ENCODE data around the gene PATZ1. TPM values are rescaled to one million over a fixed set of nuclear protein-coding genes. Genes with fewer than 3 reads are reported as not detected.

The PATZ1 gene
- total RNA-seq, 2 experiments from 2014 or later = 49.2 to 53.4 TPM

GRCh38 chr22:31344256-31344577 is 1.9 kb downstream of the PATZ1 start:
- no TSS peak for BruUV-seq (replicated peaks)
- TF ChIP-seq EZH2phosphoT487 (IDR thresholded peaks at IDR 0.05; ENCODE audit: borderline replicate concordance, low read depth, low read length) (no peak), CTCF (conservative IDR thresholded peaks at IDR 0.05; ENCODE audit: low read length) (no peak)
- no peak for DNase-seq (ENCODE audit: low spot score)
- Histone ChIP-seq H3K79me2 (ENCODE audit: insufficient read depth, low read depth, low read length) (peaks cover 42% of the 10 kb centered on the region), H3K4me2 (ENCODE audit: low read length) (peak overlapping the region; percentile 79), H3K9me3 (ENCODE audit: low read length) (no peaks in the 10 kb centered on the region), H2AFZ (ENCODE audit: low read length) (no peak overlapping the region), H4K20me1 (ENCODE audit: insufficient read depth, low read length) (peaks cover 10% of the 10 kb centered on the region; the same call in 1 of the 2 replicates), H3K9me2 (ENCODE audit: insufficient read depth, low read length) (no peaks in the 10 kb centered on the region), H3K4me3 (ENCODE audit: low read depth, low read length, poor library complexity, severe bottlenecking) (peak overlapping the region; percentile 84), H3K4me1 (ENCODE audit: insufficient read depth, low read length, poor library complexity, severe bottlenecking) (peaks cover 30% of the 10 kb centered on the region), H3K36me3 (ENCODE audit: insufficient read depth, low read length) (peaks cover 61% of the 10 kb centered on the region), H3K27ac (ENCODE audit: low read depth, low read length, poor library complexity, severe bottlenecking) (peak overlapping the region; percentile 58)
- intact Hi-C loops (cut with micrococcal nuclease; ENCODE audit: unreplicated experiment) = loop anchor here (1.0 kb wide), 1 partner anchor 52 kb away; the partner anchor contains the start of gene PIK3IP1
- CTCF ChIA-PET (ENCODE audit: unreplicated experiment) = no interaction called here
- POLR2A ChIA-PET = no interaction called here

GRCh38 chr22:31343235-31344191 is 2.6 kb downstream of the PATZ1 start:
- DNase-seq (ENCODE audit: low spot score) = peak; percentile 61
- peaks cover 10% of the 10 kb centered on the region; the same call in 1 of the 2 replicates for H4K20me1 ChIP-seq (ENCODE audit: insufficient read depth, low read length)
- peaks cover 30% of the 10 kb centered on the region for H3K4me1 ChIP-seq (ENCODE audit: insufficient read depth, low read length, poor library complexity, severe bottlenecking)
- ChIA-PET CTCF (ENCODE audit: unreplicated experiment) (no interaction called here), POLR2A (no interaction called here)
- H3K36me3 ChIP-seq (ENCODE audit: insufficient read depth, low read length) = peaks cover 68% of the 10 kb centered on the region
- H3K79me2 ChIP-seq (ENCODE audit: insufficient read depth, low read depth, low read length) = peaks cover 42% of the 10 kb centered on the region
- peak overlapping the region; percentile 84 for H3K4me3 ChIP-seq (ENCODE audit: low read depth, low read length, poor library complexity, severe bottlenecking)
- no TSS peak for BruUV-seq (replicated peaks)
- H3K27ac ChIP-seq (ENCODE audit: low read depth, low read length, poor library complexity, severe bottlenecking) = peak overlapping the region; percentile 58
- no peak for TF ChIP-seq EZH2phosphoT487 (IDR thresholded peaks at IDR 0.05; ENCODE audit: borderline replicate concordance, low read depth, low read length)
- no peak for TF ChIP-seq CTCF (conservative IDR thresholded peaks at IDR 0.05; ENCODE audit: low read length)
- no peak overlapping the region for H2AFZ ChIP-seq (ENCODE audit: low read length)
- no peaks in the 10 kb centered on the region for H3K9me2 ChIP-seq (ENCODE audit: insufficient read depth, low read length)
- intact Hi-C loops (cut with micrococcal nuclease; ENCODE audit: unreplicated experiment) = loop anchor here (1.0 kb wide), 1 partner anchor 51 kb away; the partner anchor contains the start of gene PIK3IP1
- peak overlapping the region; percentile 79 for H3K4me2 ChIP-seq (ENCODE audit: low read length)
- H3K9me3 ChIP-seq (ENCODE audit: low read length) = no peaks in the 10 kb centered on the region

Measured in OCI-LY7 (cell line).